ENCODE data around the gene ARID2.

GRCh38 chr12:45743247-45743646, 13.7 kb downstream of the ARID2 start:
- TF ChIP-seq CTCF (optimal IDR thresholded peaks at IDR 0.05 in 1 of 3, IDR thresholded peaks at IDR 0.05 in 1 of 3, conservative IDR thresholded peaks at IDR 0.05 in 1 of 3; ENCODE audit: extremely low read depth in 1 of 3, insufficient read depth in 2 of 3, low read length in 3 of 3) (no peak), EZH2 (IDR thresholded peaks at IDR 0.05; ENCODE audit: low read length) (no peak)

All from keratinocyte (primary cell).